T follicular helper cell (primary cell): Measurements from ENCODE around the gene API5.
A peak's percentile ranks its signal among the peaks of the same experiment; 100 is the strongest.
"Not testable (repeated sequence)": the region's sequence is repeated elsewhere in the genome, so short reads cannot be mapped to it uniquely, and the experiment has no call there.

Source experiments
- DNase-seq: peaks from one replicate; pipeline ENCODE4 v3.0.0-alpha.2; 2020; ENCODE audit warnings: low read depth
- total RNA-seq, 2 experiments: gene quantifications; one replicate each; lab custom pipeline; 2026; lab: John Stamatoyannopoulos, UW

Gene API5
- total RNA-seq, result 148 to 261 reads per million in 2 experiments

DNA sequence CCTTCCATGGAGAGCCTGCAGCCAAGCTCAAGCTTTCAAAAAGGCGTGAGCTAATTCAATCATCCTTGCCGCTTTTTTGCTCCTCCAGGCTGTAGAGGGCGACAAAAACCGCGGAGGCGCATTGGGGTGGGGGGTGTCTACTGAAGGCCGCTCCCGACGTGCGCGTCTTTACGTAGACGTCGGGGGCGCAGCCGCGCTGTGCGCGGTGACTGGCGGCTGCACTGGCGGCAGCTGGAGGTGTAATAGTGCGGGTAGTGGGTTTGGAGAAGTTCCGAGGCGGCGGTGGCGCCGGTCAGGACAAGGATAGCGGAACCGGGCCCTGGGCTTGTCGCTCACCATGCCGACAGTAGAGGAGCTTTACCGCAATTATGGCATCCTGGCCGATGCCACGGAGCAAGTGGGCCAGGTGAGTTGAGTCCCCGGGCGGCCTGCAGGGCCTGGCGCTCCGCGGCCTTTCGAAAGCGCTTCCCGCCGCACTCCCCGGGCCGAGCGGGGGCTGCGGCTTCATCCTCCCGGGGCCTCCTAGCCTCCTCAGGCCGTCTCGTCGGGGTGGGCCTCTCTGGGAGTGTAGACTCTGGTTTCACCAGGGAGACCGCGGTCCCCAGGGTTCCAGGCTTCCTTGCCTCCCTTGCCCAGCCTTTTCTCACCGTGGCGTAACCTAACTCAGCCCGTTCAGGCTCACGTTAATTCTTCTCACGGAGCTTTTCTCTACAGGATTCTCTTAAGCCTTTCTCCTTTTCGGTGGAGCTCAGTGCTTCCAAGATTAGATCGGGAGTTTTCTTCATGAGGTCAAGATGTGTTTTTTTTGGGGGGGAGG is at the start of gene API5:
TSS of gene API5 (plus strand) at position 206 of the 817 bp plus-strand sequence. CDS start at position 338, 132 bp downstream.
- peak; percentile 87 for DNase-seq

GRCh38 chr11:43267856-43268580 is 43.8 kb upstream of the API5 start:
- no peak for DNase-seq

GRCh38 chr11:43268786-43269185 is 43.0 kb upstream of the API5 start:
- no peak for DNase-seq

DNA sequence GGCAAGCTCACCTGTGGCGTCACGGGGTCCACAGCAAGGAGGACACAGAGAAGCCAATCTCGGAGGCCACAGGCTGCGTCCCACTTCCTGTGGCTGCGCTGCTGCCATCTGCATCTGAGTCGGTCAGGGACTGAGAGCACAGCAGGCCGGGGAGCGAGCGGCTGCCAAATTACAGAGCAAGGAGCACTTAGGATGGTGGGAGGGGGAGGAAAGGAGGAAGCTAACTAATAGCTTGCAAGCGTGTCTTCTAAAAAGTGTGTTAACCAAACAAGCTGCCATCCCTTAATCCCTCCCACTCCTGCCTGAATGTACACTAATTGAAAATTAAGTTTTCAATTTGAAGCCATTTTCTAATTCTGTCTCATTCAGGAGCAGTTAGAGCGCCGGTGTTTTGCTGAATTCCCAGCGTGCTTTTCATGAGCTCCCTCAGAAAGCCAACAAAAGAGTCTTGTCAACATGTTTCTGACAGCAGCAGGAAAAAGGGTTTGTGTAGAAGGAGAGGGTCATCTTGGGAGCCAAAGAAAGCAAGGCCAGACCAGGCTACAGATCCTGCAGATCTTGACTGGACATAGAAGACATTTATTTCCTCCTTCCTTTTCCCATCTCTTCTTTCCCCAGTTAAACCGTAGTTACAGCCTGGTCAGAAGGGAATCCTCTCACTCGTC is 42.4 kb upstream of the API5 start:
- DNase-seq, result no peak

DNA sequence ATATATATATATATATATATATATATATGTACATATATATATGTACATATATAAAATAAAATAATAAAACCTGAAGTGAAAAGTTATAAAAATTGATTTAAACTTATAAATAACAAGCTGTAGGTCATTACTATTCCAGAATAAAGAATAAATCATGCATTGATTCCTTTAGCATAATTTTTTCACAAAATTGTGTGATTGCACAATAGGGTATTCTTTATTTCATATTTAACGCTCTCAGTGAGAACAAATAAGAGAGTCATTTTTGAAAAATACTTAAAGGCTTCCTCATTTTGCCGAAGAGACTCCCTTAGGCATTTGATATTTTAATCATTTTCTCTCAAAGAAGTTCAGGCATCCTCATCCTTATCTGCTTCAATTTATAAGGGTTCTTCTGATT is 41.3 kb upstream of the API5 start:
- DNase-seq, result no peak

DNA sequence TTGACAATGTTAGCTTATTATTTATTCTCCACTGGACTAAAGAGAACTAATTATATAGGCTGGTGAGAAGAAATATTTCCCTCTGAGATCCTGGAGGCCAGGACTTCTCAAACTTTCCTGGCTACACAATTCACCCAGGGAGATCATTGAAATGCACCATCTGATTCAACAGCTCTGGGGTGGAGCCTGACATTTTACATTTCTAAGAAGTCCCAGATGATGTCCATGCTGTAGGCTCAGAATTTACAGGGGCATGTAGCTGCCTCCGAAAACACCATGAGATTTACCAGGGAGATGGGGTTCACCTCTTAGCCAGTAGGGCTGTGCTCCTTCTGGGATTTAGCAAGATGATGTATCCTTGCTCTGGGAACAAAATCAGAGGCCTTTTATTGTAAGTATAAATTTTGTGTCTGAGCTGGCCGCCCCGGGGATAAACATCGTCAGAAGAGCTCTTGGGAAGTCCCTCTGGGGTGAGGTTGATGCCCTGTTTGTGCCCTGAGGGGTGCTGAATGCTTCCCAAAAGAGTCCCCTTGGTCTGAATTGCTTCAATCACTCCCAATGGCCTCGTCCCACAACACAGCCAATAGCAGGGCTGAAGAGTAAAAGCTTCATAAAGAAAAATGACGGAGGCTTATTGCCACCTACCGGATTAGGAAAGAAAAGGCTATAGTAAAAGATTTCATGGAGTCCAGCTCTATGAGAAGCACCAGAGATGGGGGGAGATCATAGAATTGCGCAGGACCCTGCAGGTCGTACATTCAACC is 33.4 kb upstream of the API5 start:
- no peak for DNase-seq

DNA sequence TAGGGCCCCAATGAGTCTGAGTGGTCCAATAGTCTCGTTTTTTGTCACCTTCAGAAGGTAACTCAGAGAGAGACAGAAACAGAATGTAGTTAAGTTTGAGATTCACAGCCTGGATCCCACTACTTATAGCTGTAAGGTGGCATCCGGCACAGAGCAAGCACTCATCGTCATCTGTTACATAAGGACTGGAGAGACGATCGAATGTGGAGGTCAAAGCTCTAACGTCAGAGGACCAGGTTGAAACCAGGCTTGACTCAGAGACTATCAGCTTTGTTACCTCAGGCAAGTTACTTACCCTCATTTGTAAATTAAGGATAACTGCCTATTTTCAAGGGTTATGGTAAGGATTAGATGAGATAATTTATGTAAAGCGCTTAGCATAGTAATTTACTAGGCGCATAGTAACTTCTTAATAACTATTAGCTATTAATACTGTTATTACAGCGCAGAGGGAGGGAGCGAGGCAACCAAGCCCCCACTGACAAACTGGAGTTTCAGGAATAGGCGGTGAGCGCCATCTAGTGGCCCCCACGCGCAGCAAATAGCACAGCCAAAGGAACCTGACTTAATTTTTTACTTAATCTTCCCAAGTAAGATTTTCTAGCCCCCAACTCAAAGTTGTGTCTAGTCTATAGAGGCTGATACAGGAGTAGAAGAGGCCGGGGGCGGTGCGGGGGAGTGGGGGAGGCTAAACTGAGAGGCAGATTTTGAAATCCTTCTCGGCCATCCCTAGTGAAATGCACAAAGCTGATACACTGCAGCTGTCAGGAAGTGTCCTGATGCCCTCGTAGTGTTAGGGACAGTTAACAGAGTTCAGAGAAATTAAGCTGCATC is 29.0 kb upstream of the API5 start:
- DNase-seq, result peak; percentile 4

GRCh38 chr11:43285826-43286225 is 26.0 kb upstream of the API5 start:
- no peak for DNase-seq

DNA sequence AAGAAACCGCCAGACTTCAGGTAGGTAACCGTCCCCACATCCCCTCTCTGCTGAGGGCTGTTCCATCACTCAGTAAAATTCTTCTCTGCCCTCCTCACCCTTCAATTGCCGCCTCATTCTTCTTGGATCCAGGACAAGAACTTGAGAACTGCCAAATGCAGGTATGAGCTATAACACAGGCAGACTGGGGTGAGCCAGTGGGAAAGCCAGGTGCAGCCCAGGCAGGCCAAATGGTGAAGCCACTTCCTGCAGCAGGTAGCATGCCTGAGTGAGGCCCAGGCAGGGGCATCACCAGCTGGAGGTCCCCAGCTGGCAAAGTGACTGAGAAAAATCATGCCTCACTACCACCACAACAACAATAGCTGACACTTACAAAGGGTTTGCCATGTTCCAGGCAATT is 22.4 kb upstream of the API5 start:
- DNase-seq, result no peak

- DNase-seq, result no peak
Observed at GRCh38 chr11:43298397-43298796, 13.4 kb upstream of the API5 start.

DNA sequence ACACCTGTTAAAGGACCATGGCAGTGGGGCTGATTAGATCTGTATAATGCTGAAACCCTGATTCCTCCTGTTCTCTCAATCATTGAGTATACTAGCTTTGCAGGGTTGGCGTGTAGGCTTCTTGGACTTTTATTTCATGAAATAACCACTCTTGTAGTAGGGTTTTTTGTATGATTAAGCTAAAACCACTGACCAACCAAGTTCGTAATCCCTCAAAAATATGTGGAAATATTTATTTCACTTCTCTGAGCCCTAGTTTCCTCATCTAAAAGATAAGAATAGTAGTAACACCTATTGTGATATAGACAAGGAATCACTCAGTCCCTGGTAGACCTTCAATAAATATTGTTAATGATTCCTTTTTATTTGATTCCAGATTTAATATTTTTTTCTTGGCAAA is 4.2 kb downstream of the API5 start:
- no peak for DNase-seq

- DNase-seq, result no peak
Observed at GRCh38 chr11:43316451-43316850, 4.7 kb downstream of the API5 start.

DNA sequence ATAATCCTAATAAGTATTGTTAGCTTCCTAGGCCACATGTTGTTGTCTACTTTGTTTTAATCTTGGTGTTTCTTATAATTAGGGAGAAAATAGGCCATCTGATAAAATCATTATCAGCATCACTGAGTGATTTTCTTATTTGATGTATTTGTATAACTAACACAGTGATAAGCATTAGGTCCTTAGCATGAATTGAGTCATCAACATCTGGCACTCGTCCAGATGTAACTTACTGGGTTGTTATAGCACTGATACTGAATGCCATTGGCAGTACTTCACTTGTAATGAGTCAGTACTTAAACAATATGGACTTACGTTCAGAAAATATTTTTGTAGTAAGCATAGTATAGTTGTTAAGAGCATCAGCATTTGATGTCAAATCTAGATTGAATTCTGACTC is 16.2 kb downstream of the API5 start:
- no peak for DNase-seq

DNA sequence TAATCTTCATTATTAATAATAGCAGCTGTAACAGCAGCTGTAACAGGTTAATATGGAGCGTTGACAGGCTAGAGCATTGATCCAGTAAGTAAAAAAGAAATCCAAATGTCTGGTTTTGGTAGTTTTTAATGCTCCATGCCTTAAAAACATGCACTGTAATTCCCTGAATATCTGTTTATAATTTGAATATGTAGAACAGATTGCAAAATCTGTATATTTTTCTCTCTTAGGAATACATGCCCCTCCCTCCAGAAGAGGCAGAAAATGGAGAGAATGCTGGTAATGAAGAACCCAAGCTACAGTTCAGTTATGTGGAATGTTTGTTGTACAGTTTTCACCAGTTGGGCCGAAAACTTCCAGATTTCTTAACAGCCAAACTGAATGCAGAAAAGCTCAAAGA is 16.7 kb downstream of the API5 start:
- no peak for DNase-seq

GRCh38 chr11:43341159-43341558 is 29.4 kb downstream of the API5 start:
- no peak for DNase-seq

- DNase-seq, result not testable (repeated sequence)
Observed at GRCh38 chr11:43351426-43351825, 39.6 kb downstream of the API5 start.

GRCh38 chr11:43354311-43354710 is 42.5 kb downstream of the API5 start:
- DNase-seq, result no peak

DNA sequence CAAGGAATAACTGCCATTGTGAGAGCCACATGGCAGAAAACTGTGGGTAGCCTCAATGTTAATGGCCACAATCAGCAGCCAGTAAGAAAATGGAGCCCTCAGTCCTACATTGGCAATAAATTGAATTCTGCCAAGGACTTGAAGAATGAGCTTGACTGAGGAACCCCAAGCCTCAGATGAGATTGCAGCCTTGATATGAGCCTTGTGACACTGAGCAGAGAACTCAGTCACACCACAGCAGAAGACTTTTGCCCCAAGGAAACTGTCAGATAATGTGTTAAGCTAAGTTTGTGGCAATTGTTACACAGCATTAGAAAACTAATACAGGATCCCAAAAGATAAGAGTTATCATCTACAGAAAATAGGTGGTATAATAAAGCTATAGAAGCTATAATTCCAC is 44.5 kb downstream of the API5 start:
- DNase-seq, result no peak

DNA sequence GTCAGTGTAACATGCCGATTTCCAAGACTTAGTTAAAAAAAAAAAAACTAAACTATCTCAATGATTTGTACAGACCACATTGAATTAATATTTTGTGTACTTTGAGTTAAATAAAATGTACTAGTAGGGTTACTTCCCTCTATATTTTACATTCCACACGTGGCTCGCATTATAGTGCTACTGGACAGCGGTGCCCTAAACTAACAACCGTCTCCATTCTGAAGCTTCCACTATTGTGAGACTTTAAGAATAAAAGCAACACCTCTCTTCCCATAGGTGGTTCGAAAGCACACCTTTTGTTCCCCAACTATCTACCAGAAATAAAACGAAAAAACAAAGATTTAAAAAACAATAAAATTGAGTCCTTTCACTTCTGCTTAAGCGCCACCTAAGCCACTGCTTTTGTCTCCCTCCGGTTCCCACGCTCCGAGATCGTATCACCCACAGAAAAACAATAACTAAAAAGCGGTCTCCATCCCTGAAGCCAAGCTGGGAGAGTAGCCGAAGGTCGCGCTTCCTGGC is 46.5 kb downstream of the API5 start:
- no peak for DNase-seq

GRCh38 chr11:43358801-43359421 is 47.1 kb downstream of the API5 start, which contains the start of gene TTC17:
Gene TTC17, plus strand, starts transcription at chr11:43358920. Its CDS starts 35 bp downstream, at chr11:43358955.
- peak; percentile 89 for DNase-seq
